Lung (tissue), 12 donors: ENCODE results near the gene CACNA1C. TPM values are rescaled to one million over a fixed set of nuclear protein-coding genes. Genes with fewer than 3 reads are reported as not detected.

ENCODE experiments used
- ATAC-seq: fragments of 200-7000 bp; cut with Tn5 transposase; one replicate; pipeline ENCODE4 v1.9.1; 2020; ENCODE audit warnings: moderate number of reproducible peaks; ENCODE audit not compliant: insufficient read depth, low FRiP score
- DNase-seq, 3 donors: peaks; one replicate each; pipeline ENCODE4 v3.0.0-alpha.2; 2013 to 2017
- H3K27ac ChIP-seq, 2 donors: one replicate each; pipeline ENCODE4 v1.5.1; 2013; ENCODE audit warnings: mild to moderate bottlenecking in 2 of 2, moderate library complexity in 2 of 2, control low read depth in 1 of 2, inconsistent platforms in 1 of 2, low read depth in 1 of 2, low read length in 1 of 2
- H3K27me3 ChIP-seq, 3 donors: one replicate each; pipeline ENCODE4 v1.5.1; 2013; ENCODE audit warnings: low read length in 2 of 3; ENCODE audit not compliant: control insufficient read depth in 3 of 3, insufficient read depth in 3 of 3
- H3K36me3 ChIP-seq, 4 donors: one replicate each; pipeline ENCODE4 v1.5.1; 2013; ENCODE audit warnings: low read length in 4 of 4, mild to moderate bottlenecking in 1 of 4, moderate library complexity in 1 of 4; ENCODE audit not compliant: control insufficient read depth in 4 of 4, insufficient read depth in 4 of 4
- H3K4me1 ChIP-seq, 5 donors: one replicate each; pipeline ENCODE4 v1.5.1; 2013; ENCODE audit warnings: low read length in 5 of 5, mild to moderate bottlenecking in 2 of 5, moderate library complexity in 1 of 5; ENCODE audit not compliant: control insufficient read depth in 5 of 5, insufficient read depth in 5 of 5
- H3K4me3 ChIP-seq: one replicate; pipeline ENCODE4 v1.5.1; 2013; ENCODE audit warnings: mild to moderate bottlenecking, control low read depth, moderate library complexity
- H3K9ac ChIP-seq, 2 donors: one replicate each; pipeline ENCODE4 v1.5.1; 2013; ENCODE audit warnings: low read length in 2 of 2, control low read depth in 1 of 2; ENCODE audit not compliant: insufficient read depth in 1 of 2
- H3K9me3 ChIP-seq, 4 donors: one replicate each; pipeline ENCODE4 v1.5.1; 2013; ENCODE audit warnings: low read length in 3 of 4, mild to moderate bottlenecking in 1 of 4, moderate library complexity in 1 of 4; ENCODE audit not compliant: control insufficient read depth in 4 of 4, insufficient read depth in 3 of 4
- CTCF ChIP-seq: IDR thresholded peaks from 2 replicates; pipeline ENCODE4 v1.5.1; 2012; ENCODE audit warnings: mild to moderate bottlenecking; ENCODE audit errors: control extremely low read depth, extremely low read depth
- WGBS, 2 donors: extraction: QIAGEN DNeasy Blood & Tissue Kit; methylation state at CpG; one replicate each; pipeline ENCODE4 v1.1.7; 2013; 5-methylcytosine and 5-hydroxymethylcytosine counted together
- polyA plus RNA-seq, 2 donors: library from polyadenylated mRNA; stranded (reverse); fragments of 200-250 nt; gene quantifications; one replicate each; pipeline ENCODE4 v1.2.1, GENCODE V29; 2013
- total RNA-seq, 2 donors: library from RNA; depleted of rRNA in 1 of 2; stranded (reverse); fragments of >200 nt in 1 of 2; gene quantifications; one replicate each; pipeline ENCODE4 v1.2.1, GENCODE V29; 2014 to 2021
- donor health status: control.
- donor health status: control.
- donor health status: Bipolar disorder and iron deficiency.
- donor health status: healthy.
- donor health status: DM: yes; HTN: yes; CAD: no.

The CACNA1C gene
- total and polyA plus RNA-seq, 4 donors, result 3.2 to 17.5 (median 7.5) TPM

- Histone ChIP-seq H3K27me3 (no peaks in the 10 kb centered on the region), H3K9ac (no peak overlapping the region), H3K27ac (peak overlapping the region in 1 of 2 donors; percentile 80), H3K4me1 (peaks cover 2 to 23% (median 6%) of the 10 kb centered on the region in 5 donors), H3K36me3 (no peaks in the 10 kb centered on the region), H3K9me3 (peaks cover 0 to 3% (median 0%) of the 10 kb centered on the region in 4 donors), H3K4me3 (no peak overlapping the region)
- no peak for TF ChIP-seq CTCF
- DNase-seq, result peak in 1 of 3 donors; percentile 29
- no peak for ATAC-seq
- WGBS, 2 donors, result 90% methylated on average over 8 of the region's 8 CpGs
Observed at GRCh38 chr12:2373307-2373706, 320.5 kb downstream of the CACNA1C start.

- no peak for TF ChIP-seq CTCF
- H3K4me1 ChIP-seq, result peaks cover 2 to 25% (median 6%) of the 10 kb centered on the region in 5 donors
- no peaks in the 10 kb centered on the region for H3K36me3 ChIP-seq
- no peaks in the 10 kb centered on the region for H3K27me3 ChIP-seq
- peaks cover 0 to 3% (median 0%) of the 10 kb centered on the region in 4 donors for H3K9me3 ChIP-seq
- H3K27ac ChIP-seq, result no peak overlapping the region
- no peak for DNase-seq
- WGBS, 2 donors, result 90 to 96% methylated on average over 10 of the region's 10 CpGs
- H3K9ac ChIP-seq, result no peak overlapping the region
- no peak overlapping the region for H3K4me3 ChIP-seq
- no peak for ATAC-seq
Observed at GRCh38 chr12:2374092-2374906, 321.5 kb downstream of the CACNA1C start.

GRCh38 chr12:2375871-2376270 lies 323.1 kb downstream of the CACNA1C start:
- ATAC-seq (no peak), DNase-seq (no peak)
- Histone ChIP-seq H3K4me3 (no peak overlapping the region), H3K27me3 (no peaks in the 10 kb centered on the region), H3K27ac (no peak overlapping the region), H3K4me1 (peaks cover 2 to 25% (median 8%) of the 10 kb centered on the region in 5 donors), H3K9ac (no peak overlapping the region), H3K9me3 (peaks cover 0 to 3% (median 0%) of the 10 kb centered on the region in 4 donors), H3K36me3 (no peaks in the 10 kb centered on the region)
- 82 to 90% methylated on average over 3 of the region's 3 CpGs for WGBS, 2 donors
- no peak for TF ChIP-seq CTCF
